Activated T-helper 2 cell treated with anti-CD3 and anti-CD28 coated beads, Interferon-gamma antibody, Interleukin-2, Interleukin-4, amounts not matched to agents 10 μg/mL and 5 μg/mL and 100 μg/mL, durations not matched to agents 14 hours and 24 hours and 36 hours (primary cell): ENCODE measurements around the gene SLC9A9. TPM values are rescaled to one million over a fixed set of nuclear protein-coding genes. Genes with fewer than 3 reads are reported as not detected.

Experiments
- DNase-seq: peaks from one replicate; pipeline ENCODE4 v3.0.0; 2021; ENCODE audit warnings: low spot score
- H3K27ac Mint-ChIP-seq: one replicate; pipeline ENCODE4 v1.8.0; 2021; ENCODE audit warnings: mixed read lengths
- H3K27me3 Mint-ChIP-seq: one replicate; pipeline ENCODE4 v1.8.0; 2021; ENCODE audit warnings: low read depth, mixed read lengths
- H3K36me3 Mint-ChIP-seq: one replicate; pipeline ENCODE4 v1.8.0; 2021; ENCODE audit warnings: low read depth, mixed read lengths
- H3K4me1 Mint-ChIP-seq: one replicate; pipeline ENCODE4 v1.8.0; 2021; ENCODE audit warnings: low read depth, mixed read lengths
- H3K4me3 Mint-ChIP-seq: one replicate; pipeline ENCODE4 v1.8.0; 2021; ENCODE audit warnings: low read depth, mild to moderate bottlenecking, moderate library complexity, mixed read lengths
- H3K9me3 Mint-ChIP-seq: one replicate; pipeline ENCODE4 v1.8.0; 2021; ENCODE audit warnings: mixed read lengths
- intact Hi-C: fragments of 100-400 bp; cut with micrococcal nuclease; formaldehyde crosslinking; loops from one replicate; pipeline ENCODE4 v1.15.1; 2023
- total RNA-seq: library from RNA; stranded (reverse); gene quantifications from 2 replicates; pipeline ENCODE4 v1.2.3, GENCODE V29; 2022

Gene SLC9A9
- total RNA-seq, 1 donor from 2014 or later, result 1.6 TPM

- Mint-ChIP-seq H3K4me3 (no peak overlapping the region), H3K36me3 (no peaks in the 10 kb centered on the region), H3K4me1 (no peaks in the 10 kb centered on the region), H3K9me3 (no peaks in the 10 kb centered on the region), H3K27ac (no peak overlapping the region), H3K27me3 (peaks cover 1% of the 10 kb centered on the region)
- no peak for DNase-seq
- intact Hi-C loops, result no loop called here
These were observed 161.6 kb downstream of the SLC9A9 start for GRCh38 chr3:143686638-143687197.

- no peak for DNase-seq
- H3K27me3 Mint-ChIP-seq, result peaks cover 5% of the 10 kb centered on the region
- H3K27ac Mint-ChIP-seq, result no peak overlapping the region
- intact Hi-C loops, result no loop called here
- no peak overlapping the region for H3K4me3 Mint-ChIP-seq
- no peaks in the 10 kb centered on the region for H3K4me1 Mint-ChIP-seq
- H3K36me3 Mint-ChIP-seq, result no peaks in the 10 kb centered on the region
- H3K9me3 Mint-ChIP-seq, result no peaks in the 10 kb centered on the region
These were observed 162.8 kb downstream of the SLC9A9 start for GRCh38 chr3:143685491-143685890.

- Mint-ChIP-seq H3K27ac (no peak overlapping the region), H3K4me3 (no peak overlapping the region), H3K27me3 (peaks cover 12% of the 10 kb centered on the region), H3K4me1 (peaks cover 4% of the 10 kb centered on the region), H3K9me3 (no peaks in the 10 kb centered on the region), H3K36me3 (no peaks in the 10 kb centered on the region)
- intact Hi-C loops, result loop anchor here (10.0 kb wide), 1 partner anchor 373 kb away; no protein-coding TSS in a partner anchor
- no peak for DNase-seq
These were observed 170.8 kb downstream of the SLC9A9 start for GRCh38 chr3:143677430-143677829.

GRCh38 chr3:143676747-143677146 is 171.5 kb downstream of the SLC9A9 start:
- H3K27ac Mint-ChIP-seq, result no peak overlapping the region
- H3K4me1 Mint-ChIP-seq, result peaks cover 5% of the 10 kb centered on the region
- peaks cover 15% of the 10 kb centered on the region for H3K27me3 Mint-ChIP-seq
- intact Hi-C loops, result loop anchor here (10.0 kb wide), 1 partner anchor 372 kb away; no protein-coding TSS in a partner anchor
- no peaks in the 10 kb centered on the region for H3K9me3 Mint-ChIP-seq
- H3K36me3 Mint-ChIP-seq, result no peaks in the 10 kb centered on the region
- no peak for DNase-seq
- no peak overlapping the region for H3K4me3 Mint-ChIP-seq

GRCh38 chr3:143676021-143676420 is 172.2 kb downstream of the SLC9A9 start:
- no peaks in the 10 kb centered on the region for H3K36me3 Mint-ChIP-seq
- peaks cover 17% of the 10 kb centered on the region for H3K27me3 Mint-ChIP-seq
- no peak overlapping the region for H3K4me3 Mint-ChIP-seq
- no peak overlapping the region for H3K27ac Mint-ChIP-seq
- intact Hi-C loops, result loop anchor here (10.0 kb wide), 1 partner anchor 371 kb away; no protein-coding TSS in a partner anchor
- DNase-seq, result no peak
- H3K4me1 Mint-ChIP-seq, result peaks cover 6% of the 10 kb centered on the region
- H3K9me3 Mint-ChIP-seq, result no peaks in the 10 kb centered on the region

- H3K4me3 Mint-ChIP-seq, result no peak overlapping the region
- H3K4me1 Mint-ChIP-seq, result peaks cover 8% of the 10 kb centered on the region
- no peaks in the 10 kb centered on the region for H3K36me3 Mint-ChIP-seq
- no peaks in the 10 kb centered on the region for H3K9me3 Mint-ChIP-seq
- DNase-seq, result peak; percentile 66
- H3K27ac Mint-ChIP-seq, result no peak overlapping the region
- intact Hi-C loops, result loop anchor here (1.0 to 10.0 kb wide), 4 partner anchors 241 to 614 kb away; no protein-coding TSS in a partner anchor
- peaks cover 15% of the 10 kb centered on the region for H3K27me3 Mint-ChIP-seq
These were observed 173.9 kb downstream of the SLC9A9 start for GRCh38 chr3:143674100-143674968.

GRCh38 chr3:143672396-143673165 is 175.7 kb downstream of the SLC9A9 start:
- Mint-ChIP-seq H3K4me1 (peaks cover 13% of the 10 kb centered on the region), H3K36me3 (no peaks in the 10 kb centered on the region), H3K27me3 (peaks cover 11% of the 10 kb centered on the region), H3K9me3 (no peaks in the 10 kb centered on the region), H3K27ac (no peak overlapping the region), H3K4me3 (no peak overlapping the region)
- intact Hi-C loops, result loop anchor here (10.0 kb wide), 1 partner anchor 368 kb away; no protein-coding TSS in a partner anchor
- DNase-seq, result no peak

- no peaks in the 10 kb centered on the region for H3K9me3 Mint-ChIP-seq
- H3K36me3 Mint-ChIP-seq, result no peaks in the 10 kb centered on the region
- no peak overlapping the region for H3K4me3 Mint-ChIP-seq
- H3K27me3 Mint-ChIP-seq, result peaks cover 8% of the 10 kb centered on the region
- H3K4me1 Mint-ChIP-seq, result peaks cover 13% of the 10 kb centered on the region
- no peak overlapping the region for H3K27ac Mint-ChIP-seq
- DNase-seq, result no peak
- intact Hi-C loops, result loop anchor here (10.0 kb wide), 1 partner anchor 367 kb away; no protein-coding TSS in a partner anchor
These were observed 176.6 kb downstream of the SLC9A9 start for GRCh38 chr3:143671626-143672025.

GRCh38 chr3:143668924-143669790 is 179.1 kb downstream of the SLC9A9 start:
- peaks cover 10% of the 10 kb centered on the region for H3K4me1 Mint-ChIP-seq
- H3K27ac Mint-ChIP-seq, result peak overlapping the region; percentile 55
- H3K4me3 Mint-ChIP-seq, result no peak overlapping the region
- DNase-seq, result no peak
- no peaks in the 10 kb centered on the region for H3K9me3 Mint-ChIP-seq
- H3K36me3 Mint-ChIP-seq, result no peaks in the 10 kb centered on the region
- peaks cover 12% of the 10 kb centered on the region for H3K27me3 Mint-ChIP-seq
- intact Hi-C loops, result no loop called here

- H3K4me1 Mint-ChIP-seq, result peaks cover 8% of the 10 kb centered on the region
- no peak for DNase-seq
- peaks cover 5% of the 10 kb centered on the region for H3K9me3 Mint-ChIP-seq
- H3K4me3 Mint-ChIP-seq, result no peak overlapping the region
- H3K27ac Mint-ChIP-seq, result no peak overlapping the region
- peaks cover 12% of the 10 kb centered on the region for H3K27me3 Mint-ChIP-seq
- intact Hi-C loops, result no loop called here
- no peaks in the 10 kb centered on the region for H3K36me3 Mint-ChIP-seq
These were observed 179.9 kb downstream of the SLC9A9 start for GRCh38 chr3:143668385-143668784.

GRCh38 chr3:143661677-143662076 is 186.6 kb downstream of the SLC9A9 start:
- Mint-ChIP-seq H3K4me1 (no peaks in the 10 kb centered on the region), H3K36me3 (no peaks in the 10 kb centered on the region), H3K27ac (no peak overlapping the region), H3K4me3 (no peak overlapping the region), H3K27me3 (peaks cover 4% of the 10 kb centered on the region), H3K9me3 (peaks cover 14% of the 10 kb centered on the region)
- no peak for DNase-seq
- intact Hi-C loops, result no loop called here

GRCh38 chr3:143658861-143659260 is 189.4 kb downstream of the SLC9A9 start:
- intact Hi-C loops, result no loop called here
- Mint-ChIP-seq H3K9me3 (peaks cover 14% of the 10 kb centered on the region), H3K4me1 (no peaks in the 10 kb centered on the region), H3K27ac (no peak overlapping the region), H3K4me3 (no peak overlapping the region), H3K27me3 (no peaks in the 10 kb centered on the region), H3K36me3 (no peaks in the 10 kb centered on the region)
- no peak for DNase-seq
